Right atrium auricular region (tissue), 2 donors: ENCODE measurements around the gene STARD3. TPM values are rescaled to one million over a fixed set of nuclear protein-coding genes. Genes with fewer than 3 reads are reported as not detected.

ENCODE experiments used
- DNase-seq: peaks from one replicate; pipeline ENCODE4 v3.0.0-alpha.2; 2019; ENCODE audit warnings: low spot score
- H3K27ac ChIP-seq, 2 donors: fragments of 200-600 bp; sonication (generic); 1 replicate in 1 of 2; 2 replicates in 1 of 2; pipeline ENCODE4 v1.5.1; 2016 to 2019
- H3K27me3 ChIP-seq, 2 donors: fragments of 200-600 bp; sonication (generic); one replicate each; pipeline versions ENCODE4 v1.5.1 to v1.6.0; 2017 to 2019
- H3K36me3 ChIP-seq: fragments of 200-600 bp; sonication (generic); one replicate; pipeline ENCODE4 v1.5.1; 2016
- H3K4me1 ChIP-seq, 2 donors: fragments of 200-600 bp; sonication (generic); one replicate each; pipeline versions ENCODE4 v1.5.1 to v1.6.0; 2017 to 2019
- H3K4me3 ChIP-seq, 2 donors: fragments of 200-600 bp; sonication (generic); 1 replicate in 1 of 2; 2 replicates in 1 of 2; pipeline ENCODE4 v1.5.1; 2017 to 2019; ENCODE audit warnings: mild to moderate bottlenecking in 1 of 2, moderate library complexity in 1 of 2
- H3K9me3 ChIP-seq, 2 donors: fragments of 200-600 bp; sonication (generic); one replicate each; pipeline ENCODE4 v1.5.1; 2019
- total RNA-seq, 2 donors: library from RNA; depleted of rRNA; stranded (reverse); fragments of >200 nt; gene quantifications; one replicate each; pipeline ENCODE4 v1.1.0, GENCODE V29; 2016
- TF ChIP-seq, protein P1 (sequence below), 2 donors: fragments of 200-600 bp; sonication (generic); IDR thresholded peaks; one replicate each; pipeline ENCODE4 v1.5.1; 2019; ENCODE audit warnings: antibody characterized with exemption in 2 of 2

STARD3 gene
- total RNA-seq, 2 donors from 2014 or later = 18.5 to 22.2 TPM

DNA sequence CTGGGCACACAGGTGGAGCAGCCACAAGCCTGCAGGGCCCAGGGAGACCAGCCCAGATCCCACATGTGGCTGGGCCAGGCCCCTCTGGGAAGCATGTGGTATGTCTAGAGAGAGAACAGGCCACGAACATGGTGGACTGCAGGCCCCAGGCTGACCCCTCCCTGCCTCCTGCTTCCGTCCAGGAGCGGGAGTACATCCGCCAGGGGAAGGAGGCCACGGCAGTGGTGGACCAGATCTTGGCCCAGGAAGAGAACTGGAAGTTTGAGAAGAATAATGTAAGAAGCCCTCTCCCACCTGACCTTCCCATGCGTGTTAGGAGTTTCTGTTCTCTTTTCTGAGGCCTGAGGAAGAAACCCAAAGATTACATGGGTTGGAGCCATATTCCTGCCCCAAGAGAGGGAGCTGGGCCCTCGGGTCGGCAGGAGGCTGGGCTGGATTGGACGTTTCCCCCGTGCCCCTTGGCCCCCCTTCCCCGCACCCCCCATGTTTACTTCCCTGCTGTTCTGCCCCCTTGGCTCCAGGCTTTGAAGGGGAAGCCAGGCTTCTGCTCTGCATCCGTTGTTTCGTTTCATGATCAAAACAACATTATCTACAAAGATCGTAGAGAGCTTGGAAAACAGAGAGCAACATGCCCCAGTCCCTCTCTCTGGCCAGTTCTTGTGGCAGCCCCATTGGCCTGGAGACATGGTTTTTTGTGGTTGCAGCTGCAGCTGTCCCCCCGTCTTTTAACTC is 22.5 kb downstream of the STARD3 start:
- Histone ChIP-seq H3K4me1 (peaks cover 0 to 71% of the 10 kb centered on the region in 2 donors), H3K4me3 (no peak overlapping the region)

DNA sequence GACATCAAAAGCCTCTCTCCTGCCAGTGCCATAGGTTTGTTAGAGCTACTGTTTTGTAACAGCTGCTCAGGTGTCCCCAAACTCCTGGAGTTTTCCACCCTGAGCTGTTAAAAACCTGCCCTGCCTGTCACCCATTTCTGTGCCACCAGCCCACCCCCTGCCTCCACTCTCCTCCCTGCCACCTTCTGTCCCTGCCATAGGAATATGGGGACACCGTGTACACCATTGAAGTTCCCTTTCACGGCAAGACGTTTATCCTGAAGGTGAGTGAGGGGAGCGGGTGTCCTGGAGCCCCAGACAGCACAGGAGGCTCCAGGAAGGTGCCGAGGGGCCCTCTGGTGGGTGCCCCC is 23.0 kb downstream of the STARD3 start:
- TF ChIP-seq, protein P1, sequence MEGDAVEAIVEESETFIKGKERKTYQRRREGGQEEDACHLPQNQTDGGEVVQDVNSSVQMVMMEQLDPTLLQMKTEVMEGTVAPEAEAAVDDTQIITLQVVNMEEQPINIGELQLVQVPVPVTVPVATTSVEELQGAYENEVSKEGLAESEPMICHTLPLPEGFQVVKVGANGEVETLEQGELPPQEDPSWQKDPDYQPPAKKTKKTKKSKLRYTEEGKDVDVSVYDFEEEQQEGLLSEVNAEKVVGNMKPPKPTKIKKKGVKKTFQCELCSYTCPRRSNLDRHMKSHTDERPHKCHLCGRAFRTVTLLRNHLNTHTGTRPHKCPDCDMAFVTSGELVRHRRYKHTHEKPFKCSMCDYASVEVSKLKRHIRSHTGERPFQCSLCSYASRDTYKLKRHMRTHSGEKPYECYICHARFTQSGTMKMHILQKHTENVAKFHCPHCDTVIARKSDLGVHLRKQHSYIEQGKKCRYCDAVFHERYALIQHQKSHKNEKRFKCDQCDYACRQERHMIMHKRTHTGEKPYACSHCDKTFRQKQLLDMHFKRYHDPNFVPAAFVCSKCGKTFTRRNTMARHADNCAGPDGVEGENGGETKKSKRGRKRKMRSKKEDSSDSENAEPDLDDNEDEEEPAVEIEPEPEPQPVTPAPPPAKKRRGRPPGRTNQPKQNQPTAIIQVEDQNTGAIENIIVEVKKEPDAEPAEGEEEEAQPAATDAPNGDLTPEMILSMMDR (IDR thresholded peaks at IDR 0.05) = no peak
- H3K9me3 ChIP-seq = no peaks in the 10 kb centered on the region
- peak overlapping the region; percentile 89 to 96 for H3K27ac ChIP-seq
- peaks cover 0 to 73% of the 10 kb centered on the region in 2 donors for H3K4me1 ChIP-seq
- peaks cover 25% of the 10 kb centered on the region for H3K36me3 ChIP-seq
- no peaks in the 10 kb centered on the region for H3K27me3 ChIP-seq
- no peak for DNase-seq
- peak overlapping the region in 1 of 2 donors; percentile 17 for H3K4me3 ChIP-seq

More for the DNA sequence above, 22.5 kb downstream of the STARD3 start:
- Histone ChIP-seq H3K9me3 (no peaks in the 10 kb centered on the region), H3K27me3 (no peaks in the 10 kb centered on the region), H3K36me3 (peaks cover 25% of the 10 kb centered on the region), H3K27ac (peak overlapping the region; percentile 89 to 96)
- DNase-seq = no peak
- TF ChIP-seq, protein P1 (IDR thresholded peaks at IDR 0.05) = no peak

DNA sequence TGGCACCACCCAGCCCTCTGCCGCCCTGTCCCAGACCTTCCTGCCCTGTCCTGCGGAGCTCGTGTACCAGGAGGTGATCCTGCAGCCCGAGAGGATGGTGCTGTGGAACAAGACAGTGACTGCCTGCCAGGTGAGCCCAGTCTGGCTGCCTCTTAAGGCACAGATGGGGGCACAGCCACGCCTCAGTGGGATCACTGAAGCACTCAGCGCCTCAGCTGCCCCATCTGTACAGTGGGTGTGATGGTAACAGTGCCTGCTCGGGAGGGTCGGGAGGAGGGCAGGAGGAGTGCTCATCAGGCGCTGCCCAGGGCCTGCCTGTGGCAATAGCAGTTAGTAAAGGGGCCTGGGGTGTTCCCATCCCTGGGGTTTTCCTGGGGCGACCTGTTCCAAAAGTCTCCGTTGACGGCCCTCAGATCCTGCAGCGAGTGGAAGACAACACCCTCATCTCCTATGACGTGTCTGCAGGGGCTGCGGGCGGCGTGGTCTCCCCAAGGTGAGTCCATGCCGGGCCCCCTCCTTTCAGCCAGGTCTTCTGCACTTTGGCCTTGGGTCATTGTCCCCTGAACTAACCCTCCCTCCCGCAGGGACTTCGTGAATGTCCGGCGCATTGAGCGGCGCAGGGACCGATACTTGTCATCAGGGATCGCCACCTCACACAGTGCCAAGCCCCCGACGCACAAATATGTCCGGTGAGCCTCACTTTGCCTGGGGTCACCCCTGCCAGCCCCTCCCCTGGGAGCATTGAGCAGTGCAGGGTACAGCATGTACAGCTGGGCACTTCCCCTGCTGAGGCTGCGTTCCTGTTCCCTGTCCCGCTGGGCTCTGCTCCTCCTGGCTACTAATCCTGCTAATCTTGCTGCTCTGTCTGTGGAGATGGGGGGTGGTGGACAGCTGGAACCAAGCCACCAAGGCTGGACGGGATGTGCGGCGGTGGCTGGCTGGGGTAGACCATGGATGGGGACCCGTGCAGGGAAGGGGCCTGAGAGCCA is 23.7 kb downstream of the STARD3 start:
- TF ChIP-seq, protein P1 (IDR thresholded peaks at IDR 0.05) = no peak
- DNase-seq = no peak
- peaks cover 25% of the 10 kb centered on the region for H3K36me3 ChIP-seq
- peak overlapping the region in 1 of 2 donors; percentile 17 for H3K4me3 ChIP-seq
- no peaks in the 10 kb centered on the region for H3K9me3 ChIP-seq
- peaks cover 0 to 74% of the 10 kb centered on the region in 2 donors for H3K4me1 ChIP-seq
- H3K27ac ChIP-seq = peak overlapping the region; percentile 89 to 96
- no peaks in the 10 kb centered on the region for H3K27me3 ChIP-seq

DNA sequence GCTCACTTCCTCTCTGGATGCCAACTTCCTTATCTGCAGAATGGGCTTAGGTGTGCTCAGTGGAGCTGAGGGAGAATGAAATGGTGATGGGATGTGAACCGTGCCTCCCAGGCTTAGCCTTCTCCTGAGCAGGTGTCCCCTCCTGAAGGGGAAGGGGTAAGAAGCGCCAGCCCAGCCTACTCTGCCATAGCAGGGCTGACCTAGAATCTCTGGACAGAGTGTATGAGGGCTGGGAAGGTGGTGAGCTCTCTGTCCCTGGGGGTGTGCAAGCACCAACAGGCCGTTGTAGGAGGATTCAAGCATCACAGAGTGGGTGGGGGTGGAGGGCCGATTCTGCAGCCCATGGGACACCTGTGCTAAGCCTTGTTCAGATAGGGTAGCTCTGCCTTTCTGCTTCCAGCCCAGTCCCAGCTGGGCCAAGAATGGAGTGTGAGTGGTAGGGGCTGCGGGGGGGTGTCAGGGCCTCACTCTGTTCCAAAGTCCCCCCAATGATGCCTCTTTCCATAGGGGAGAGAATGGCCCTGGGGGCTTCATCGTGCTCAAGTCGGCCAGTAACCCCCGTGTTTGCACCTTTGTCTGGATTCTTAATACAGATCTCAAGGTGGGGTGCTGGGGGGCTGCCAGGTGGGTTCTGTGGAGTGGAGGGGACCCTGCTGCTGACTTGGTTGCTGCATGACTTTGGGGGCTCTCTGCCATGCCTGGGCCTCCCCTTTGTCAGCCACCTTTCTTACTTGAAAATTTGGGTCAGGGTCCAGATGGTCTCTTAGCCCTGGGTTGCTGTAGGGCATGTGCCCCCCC is 25.0 kb downstream of the STARD3 start:
- H3K36me3 ChIP-seq = peaks cover 25% of the 10 kb centered on the region
- H3K4me3 ChIP-seq = no peak overlapping the region
- no peak for DNase-seq
- H3K9me3 ChIP-seq = no peaks in the 10 kb centered on the region
- no peaks in the 10 kb centered on the region for H3K27me3 ChIP-seq
- peaks cover 0 to 80% of the 10 kb centered on the region in 2 donors for H3K4me1 ChIP-seq
- peak overlapping the region; percentile 89 to 96 for H3K27ac ChIP-seq
- TF ChIP-seq, protein P1 (IDR thresholded peaks at IDR 0.05) = no peak

DNA sequence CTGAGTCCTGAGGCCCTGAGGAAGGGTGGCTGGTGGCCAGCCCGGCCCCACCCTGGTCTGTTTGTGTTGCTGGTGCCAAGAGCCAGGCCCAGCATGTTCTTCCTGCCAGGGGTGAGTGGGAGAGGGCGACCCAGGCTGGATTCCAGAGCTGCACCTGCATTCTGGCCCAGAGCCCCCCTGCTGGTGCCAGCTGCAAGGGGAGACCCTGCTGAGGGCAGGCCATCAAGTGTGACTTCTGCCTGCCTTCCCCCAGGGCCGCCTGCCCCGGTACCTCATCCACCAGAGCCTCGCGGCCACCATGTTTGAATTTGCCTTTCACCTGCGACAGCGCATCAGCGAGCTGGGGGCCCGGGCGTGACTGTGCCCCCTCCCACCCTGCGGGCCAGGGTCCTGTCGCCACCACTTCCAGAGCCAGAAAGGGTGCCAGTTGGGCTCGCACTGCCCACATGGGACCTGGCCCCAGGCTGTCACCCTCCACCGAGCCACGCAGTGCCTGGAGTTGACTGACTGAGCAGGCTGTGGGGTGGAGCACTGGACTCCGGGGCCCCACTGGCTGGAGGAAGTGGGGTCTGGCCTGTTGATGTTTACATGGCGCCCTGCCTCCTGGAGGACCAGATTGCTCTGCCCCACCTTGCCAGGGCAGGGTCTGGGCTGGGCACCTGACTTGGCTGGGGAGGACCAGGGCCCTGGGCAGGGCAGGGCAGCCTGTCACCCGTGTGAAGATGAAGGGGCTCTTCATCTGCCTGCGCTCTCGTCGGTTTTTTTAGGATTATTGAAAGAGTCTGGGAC is 25.8 kb downstream of the STARD3 start:
- TF ChIP-seq, protein P1 (IDR thresholded peaks at IDR 0.05) = no peak
- H3K27ac ChIP-seq = peak overlapping the region; percentile 89 to 96

More for the DNA sequence above, 25.8 kb downstream of the STARD3 start:
- Histone ChIP-seq H3K4me3 (no peak overlapping the region), H3K36me3 (peaks cover 25% of the 10 kb centered on the region), H3K27me3 (no peaks in the 10 kb centered on the region), H3K4me1 (peaks cover 0 to 85% of the 10 kb centered on the region in 2 donors), H3K9me3 (no peaks in the 10 kb centered on the region)
- no peak for DNase-seq
